ENCODE data around the gene IFNA16. TPM values are rescaled to one million over a fixed set of nuclear protein-coding genes. Genes with fewer than 3 reads are reported as not detected.
"Not testable (repeated sequence)": the region's sequence is repeated elsewhere in the genome, so short reads cannot be mapped to it uniquely, and the experiment has no call there.

The IFNA16 gene
- polyA plus RNA-seq, 2 donors = not detected

DNA sequence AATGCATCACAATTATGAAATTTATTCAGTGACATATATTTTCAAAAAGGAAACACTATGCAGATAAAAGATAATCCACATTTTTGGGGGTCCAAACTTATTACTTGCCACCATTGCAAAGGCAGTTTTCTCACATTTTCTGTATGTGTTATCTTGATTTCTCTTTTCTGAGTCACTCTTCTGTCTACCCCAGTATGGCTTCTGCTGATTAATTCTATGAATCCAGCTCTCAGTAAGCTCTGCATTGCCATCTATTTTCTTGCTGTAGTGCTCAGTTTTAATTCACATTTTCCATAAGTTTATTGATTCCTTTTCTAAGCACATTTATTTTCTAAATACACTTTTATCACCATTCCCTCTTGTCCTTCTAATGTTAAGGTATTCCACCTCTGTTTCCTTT lies 11.9 kb downstream of the IFNA16 start:
- H3K9me3 ChIP-seq (ENCODE audit: control insufficient read depth in 2 of 2, insufficient read depth in 1 of 2, low read depth in 1 of 2, low read length in 1 of 2) = no peaks in the 10 kb centered on the region
- H3K27ac ChIP-seq (ENCODE audit: low read depth in 2 of 2, low read length in 1 of 2) = no peak overlapping the region
- no peaks in the 10 kb centered on the region for H3K4me1 ChIP-seq (ENCODE audit: control insufficient read depth in 2 of 2, insufficient read depth in 2 of 2, low read length in 1 of 2)
- no peak overlapping the region for H3K4me3 ChIP-seq (ENCODE audit: low read depth in 1 of 2, low read length in 2 of 2)
- no peaks in the 10 kb centered on the region for H3K27me3 ChIP-seq (ENCODE audit: control insufficient read depth in 1 of 2, insufficient read depth in 2 of 2, low read length in 2 of 2)
- no peaks in the 10 kb centered on the region for H3K36me3 ChIP-seq (ENCODE audit: control insufficient read depth in 2 of 2, insufficient read depth in 2 of 2, low read length in 1 of 2)

DNA sequence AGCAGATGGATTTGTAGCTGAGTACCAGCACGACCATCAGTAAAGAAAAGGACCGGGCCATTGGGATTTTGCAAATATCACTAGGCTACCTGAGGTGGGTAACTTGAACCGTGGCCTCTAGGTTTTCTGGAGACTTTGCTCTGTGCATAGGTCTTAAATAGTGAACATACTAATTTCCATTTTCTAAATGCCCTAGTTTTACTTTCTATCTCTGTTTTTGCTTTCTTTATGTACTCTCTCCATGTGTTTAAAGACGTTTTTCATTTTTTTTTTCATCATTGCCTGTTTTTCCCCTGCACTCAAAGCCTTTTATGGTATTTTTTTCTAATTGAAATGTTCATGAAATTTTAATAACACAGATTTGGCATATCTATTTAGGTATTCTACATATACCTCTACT lies 15.0 kb downstream of the IFNA16 start, which contains the start of gene IFNA7:
Gene IFNA7, minus strand, starts transcription at position 101 of the 400 bp plus-strand sequence. Its CDS starts 40 bp downstream, at position 61.
- not testable (repeated sequence) for H3K4me3 ChIP-seq (ENCODE audit: low read depth in 1 of 2, low read length in 2 of 2); H3K9me3 ChIP-seq (ENCODE audit: control insufficient read depth in 2 of 2, insufficient read depth in 1 of 2, low read depth in 1 of 2, low read length in 1 of 2); H3K27me3 ChIP-seq (ENCODE audit: control insufficient read depth in 1 of 2, insufficient read depth in 2 of 2, low read length in 2 of 2); H3K36me3 ChIP-seq (ENCODE audit: control insufficient read depth in 2 of 2, insufficient read depth in 2 of 2, low read length in 1 of 2); H3K27ac ChIP-seq (ENCODE audit: low read depth in 2 of 2, low read length in 1 of 2); H3K4me1 ChIP-seq (ENCODE audit: control insufficient read depth in 2 of 2, insufficient read depth in 2 of 2, low read length in 1 of 2)
- WGBS, 2 donors = 64 to 67% methylated on average over 4 of the region's 4 CpGs

DNA sequence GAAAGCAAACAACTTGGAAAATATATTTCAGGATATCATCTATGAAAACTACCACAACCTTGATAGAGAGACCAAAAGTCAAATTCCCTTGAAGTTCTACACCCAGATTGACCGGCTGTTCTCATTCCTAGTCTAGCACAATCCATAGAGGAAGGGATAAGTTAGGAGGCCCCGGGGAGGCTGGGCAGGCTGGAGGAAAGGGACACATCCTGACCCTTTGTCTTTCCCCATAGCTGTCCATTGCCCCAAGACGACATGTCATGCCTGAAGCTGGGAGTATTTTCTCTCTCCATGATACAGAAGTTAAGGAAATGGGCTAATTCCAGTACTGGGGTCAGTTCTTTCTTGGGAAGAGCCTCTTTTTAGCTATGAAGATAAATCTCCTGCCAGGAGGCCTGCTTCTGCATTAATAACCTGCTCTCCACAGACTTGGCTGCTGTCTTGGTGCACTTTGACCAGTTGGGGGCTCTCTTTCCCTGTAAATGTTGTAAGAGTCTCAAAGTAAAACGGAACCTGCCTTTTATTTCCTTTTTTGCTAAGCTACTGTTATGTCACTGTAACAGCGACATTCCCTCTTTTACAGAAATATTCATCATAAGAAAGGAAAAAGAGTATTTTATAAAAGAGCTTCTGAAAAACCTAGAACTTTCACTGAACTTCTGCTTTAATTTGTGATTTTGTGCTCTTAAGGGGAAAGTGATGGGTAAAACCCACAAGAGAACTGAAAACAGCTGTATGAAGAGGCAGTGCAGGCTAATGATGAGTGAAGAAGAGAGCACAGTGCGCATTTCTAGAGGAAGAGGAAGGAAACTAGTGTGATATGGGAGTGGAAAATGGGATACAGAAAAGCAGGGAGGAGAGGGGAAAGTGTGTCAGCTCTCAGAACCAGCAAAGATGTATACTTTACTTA lies 22.0 kb downstream of the IFNA16 start:
- not testable (repeated sequence) for H3K4me3 ChIP-seq (ENCODE audit: low read depth in 1 of 2, low read length in 2 of 2); H3K4me1 ChIP-seq (ENCODE audit: control insufficient read depth in 2 of 2, insufficient read depth in 2 of 2, low read length in 1 of 2); H3K27me3 ChIP-seq (ENCODE audit: control insufficient read depth in 1 of 2, insufficient read depth in 2 of 2, low read length in 2 of 2); H3K9me3 ChIP-seq (ENCODE audit: control insufficient read depth in 2 of 2, insufficient read depth in 1 of 2, low read depth in 1 of 2, low read length in 1 of 2); H3K36me3 ChIP-seq (ENCODE audit: control insufficient read depth in 2 of 2, insufficient read depth in 2 of 2, low read length in 1 of 2); H3K27ac ChIP-seq (ENCODE audit: low read depth in 2 of 2, low read length in 1 of 2)
- WGBS, 2 donors = 38 to 41% methylated on average over 6 of the region's 6 CpGs

DNA sequence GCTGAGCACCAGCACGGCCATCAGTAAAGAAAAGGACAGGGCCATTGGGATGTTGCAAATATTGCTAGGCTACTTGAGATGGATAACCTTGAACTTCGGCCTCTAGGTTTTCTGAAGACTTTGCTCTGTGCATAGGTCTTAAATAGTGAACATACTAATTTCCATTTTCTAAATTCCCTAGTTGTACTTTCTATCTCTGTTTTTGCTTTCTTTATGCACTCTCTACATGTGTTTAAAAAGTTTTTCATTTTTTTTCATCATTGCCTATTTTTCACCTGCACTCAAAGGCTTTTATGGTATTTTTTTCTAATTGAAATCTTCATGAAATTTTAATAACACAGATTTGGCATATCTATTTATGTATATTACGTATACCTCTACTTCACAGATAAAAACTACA lies 29.6 kb downstream of the IFNA16 start, which contains the start of gene IFNA4:
Gene IFNA4, minus strand, starts transcription at position 101 of the 400 bp plus-strand sequence. Its CDS starts 56 bp downstream, at position 45.
- WGBS, 2 donors = 82 to 86% methylated on average over 3 of the region's 3 CpGs

DNA sequence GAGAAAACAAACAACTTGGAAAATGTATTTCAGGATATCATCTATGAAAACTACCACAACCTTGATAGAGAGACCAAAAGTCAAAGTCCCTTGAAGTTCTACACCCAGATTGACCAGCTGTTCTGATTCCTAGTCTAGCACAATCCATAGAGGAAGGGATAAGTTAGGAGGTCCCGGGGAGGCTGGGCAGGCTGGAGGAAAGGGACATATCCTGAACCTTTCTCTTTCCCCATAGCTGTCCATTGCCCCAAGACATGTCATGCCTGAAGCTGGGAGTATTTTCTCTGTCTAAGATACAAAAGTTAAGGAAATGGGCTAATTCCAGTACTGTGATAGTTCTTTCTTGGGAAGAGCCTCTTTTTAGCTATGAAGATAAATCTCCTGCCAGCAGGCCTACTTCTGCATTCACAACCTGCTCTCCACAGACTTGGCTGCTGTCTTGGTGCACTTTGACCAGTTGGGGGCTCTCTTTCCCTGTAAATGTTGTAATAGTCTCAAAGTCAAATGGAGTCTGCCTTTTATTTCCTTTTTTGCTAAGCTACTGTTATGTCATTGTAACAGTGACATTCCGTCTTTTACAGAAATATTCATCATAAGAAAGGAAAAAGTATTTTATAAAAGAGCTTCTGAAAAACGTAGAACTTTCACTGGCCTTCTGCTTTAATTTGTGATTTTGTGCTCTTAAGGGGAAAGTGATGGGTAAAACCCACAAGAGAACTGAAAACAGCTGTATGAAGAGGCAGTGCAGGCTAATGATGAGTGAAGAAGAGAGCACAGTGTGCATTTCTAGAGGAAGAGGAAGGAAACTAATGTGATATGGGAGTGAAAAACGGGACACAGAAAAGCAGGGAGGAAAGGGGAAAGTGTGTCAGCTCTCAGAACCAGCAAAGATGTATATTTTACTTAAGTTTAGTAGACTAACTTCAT lies 34.0 kb downstream of the IFNA16 start:
- not testable (repeated sequence) for H3K27me3 ChIP-seq (ENCODE audit: control insufficient read depth in 1 of 2, insufficient read depth in 2 of 2, low read length in 2 of 2); H3K36me3 ChIP-seq (ENCODE audit: control insufficient read depth in 2 of 2, insufficient read depth in 2 of 2, low read length in 1 of 2); H3K4me3 ChIP-seq (ENCODE audit: low read depth in 1 of 2, low read length in 2 of 2); H3K4me1 ChIP-seq (ENCODE audit: control insufficient read depth in 2 of 2, insufficient read depth in 2 of 2, low read length in 1 of 2); H3K9me3 ChIP-seq (ENCODE audit: control insufficient read depth in 2 of 2, insufficient read depth in 1 of 2, low read depth in 1 of 2, low read length in 1 of 2); H3K27ac ChIP-seq (ENCODE audit: low read depth in 2 of 2, low read length in 1 of 2)
- 43 to 49% methylated on average over 4 of the region's 4 CpGs for WGBS, 2 donors

More for the DNA sequence above, 29.6 kb downstream of the IFNA16 start, which contains the start of gene IFNA4:
- H3K9me3 ChIP-seq (ENCODE audit: control insufficient read depth in 2 of 2, insufficient read depth in 1 of 2, low read depth in 1 of 2, low read length in 1 of 2); H3K27me3 ChIP-seq (ENCODE audit: control insufficient read depth in 1 of 2, insufficient read depth in 2 of 2, low read length in 2 of 2); H3K4me1 ChIP-seq (ENCODE audit: control insufficient read depth in 2 of 2, insufficient read depth in 2 of 2, low read length in 1 of 2); H3K27ac ChIP-seq (ENCODE audit: low read depth in 2 of 2, low read length in 1 of 2); H3K36me3 ChIP-seq (ENCODE audit: control insufficient read depth in 2 of 2, insufficient read depth in 2 of 2, low read length in 1 of 2); H3K4me3 ChIP-seq (ENCODE audit: low read depth in 1 of 2, low read length in 2 of 2): not testable (repeated sequence)

DNA sequence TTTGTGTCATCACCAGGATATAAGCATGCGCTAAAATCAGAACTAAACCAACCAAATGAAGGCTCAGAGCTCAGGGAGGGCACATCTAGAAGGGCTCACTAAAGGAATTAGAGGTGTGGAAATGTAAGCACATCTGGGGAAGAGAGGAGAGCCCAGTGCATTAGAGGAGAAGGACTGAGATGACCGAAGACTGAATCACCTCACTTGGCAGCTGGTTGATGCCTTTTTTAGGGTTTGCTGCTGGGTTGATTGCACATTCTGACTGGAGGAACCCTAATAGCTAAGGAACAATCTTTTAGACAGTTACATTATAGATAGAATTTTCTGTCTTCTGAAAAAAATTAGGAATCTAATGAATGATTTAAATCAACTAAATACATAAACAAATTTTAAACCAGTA lies 42.4 kb downstream of the IFNA16 start:
- no peaks in the 10 kb centered on the region for H3K27me3 ChIP-seq (ENCODE audit: control insufficient read depth in 1 of 2, insufficient read depth in 2 of 2, low read length in 2 of 2)
- no peaks in the 10 kb centered on the region for H3K4me1 ChIP-seq (ENCODE audit: control insufficient read depth in 2 of 2, insufficient read depth in 2 of 2, low read length in 1 of 2)
- WGBS, 2 donors = 82 to 90% methylated on average over 2 of the region's 2 CpGs
- H3K36me3 ChIP-seq (ENCODE audit: control insufficient read depth in 2 of 2, insufficient read depth in 2 of 2, low read length in 1 of 2) = no peaks in the 10 kb centered on the region
- no peaks in the 10 kb centered on the region for H3K9me3 ChIP-seq (ENCODE audit: control insufficient read depth in 2 of 2, insufficient read depth in 1 of 2, low read depth in 1 of 2, low read length in 1 of 2)
- no peak overlapping the region for H3K4me3 ChIP-seq (ENCODE audit: low read depth in 1 of 2, low read length in 2 of 2)
- no peak overlapping the region for H3K27ac ChIP-seq (ENCODE audit: low read depth in 2 of 2, low read length in 1 of 2)

DNA sequence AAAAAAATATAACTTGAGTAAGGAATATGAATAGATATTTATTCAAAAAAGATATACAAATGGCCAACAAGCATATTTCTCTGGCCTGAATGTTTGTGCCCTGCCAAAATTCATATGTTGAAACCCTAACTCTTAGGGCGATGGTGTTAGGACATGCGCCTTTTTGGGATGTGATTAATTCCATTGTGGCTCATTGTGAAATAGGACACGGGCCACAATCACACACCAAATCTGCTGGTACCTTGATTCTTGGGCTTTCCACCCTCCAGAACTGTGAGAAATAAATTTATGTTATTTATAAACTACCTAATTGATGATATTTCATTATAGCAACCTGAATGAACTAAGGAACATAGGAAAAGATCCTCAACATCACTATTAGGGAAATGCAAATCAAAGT lies 45.0 kb downstream of the IFNA16 start:
- Histone ChIP-seq H3K9me3 (ENCODE audit: control insufficient read depth in 2 of 2, insufficient read depth in 1 of 2, low read depth in 1 of 2, low read length in 1 of 2) (no peaks in the 10 kb centered on the region), H3K36me3 (ENCODE audit: control insufficient read depth in 2 of 2, insufficient read depth in 2 of 2, low read length in 1 of 2) (no peaks in the 10 kb centered on the region), H3K27me3 (ENCODE audit: control insufficient read depth in 1 of 2, insufficient read depth in 2 of 2, low read length in 2 of 2) (no peaks in the 10 kb centered on the region), H3K4me3 (ENCODE audit: low read depth in 1 of 2, low read length in 2 of 2) (no peak overlapping the region), H3K27ac (ENCODE audit: low read depth in 2 of 2, low read length in 1 of 2) (no peak overlapping the region), H3K4me1 (ENCODE audit: control insufficient read depth in 2 of 2, insufficient read depth in 2 of 2, low read length in 1 of 2) (no peaks in the 10 kb centered on the region)
- WGBS, 2 donors = 84 to 85% methylated on average over 3 of the region's 3 CpGs

DNA sequence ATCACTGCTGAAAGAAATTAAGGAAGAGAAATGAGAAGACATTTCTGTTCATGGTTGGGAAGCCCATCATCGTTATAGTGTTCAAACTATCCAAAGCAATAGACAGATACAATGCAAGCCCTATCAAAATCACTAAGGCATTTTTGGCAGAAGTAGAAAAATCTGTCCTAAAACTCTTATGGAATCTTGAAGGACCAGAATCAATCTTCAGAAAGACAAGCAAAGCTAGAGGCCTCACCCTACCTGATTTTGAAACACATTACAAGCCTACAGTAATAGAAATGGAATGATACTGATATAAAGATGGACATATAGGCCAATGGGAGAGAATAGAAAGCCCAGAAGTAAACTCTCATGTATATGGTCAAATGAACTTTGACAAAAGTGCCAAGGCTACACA lies 45.8 kb downstream of the IFNA16 start:
- Histone ChIP-seq H3K36me3 (ENCODE audit: control insufficient read depth in 2 of 2, insufficient read depth in 2 of 2, low read length in 1 of 2) (no peaks in the 10 kb centered on the region), H3K4me1 (ENCODE audit: control insufficient read depth in 2 of 2, insufficient read depth in 2 of 2, low read length in 1 of 2) (no peaks in the 10 kb centered on the region), H3K27me3 (ENCODE audit: control insufficient read depth in 1 of 2, insufficient read depth in 2 of 2, low read length in 2 of 2) (no peaks in the 10 kb centered on the region), H3K9me3 (ENCODE audit: control insufficient read depth in 2 of 2, insufficient read depth in 1 of 2, low read depth in 1 of 2, low read length in 1 of 2) (no peaks in the 10 kb centered on the region), H3K4me3 (ENCODE audit: low read depth in 1 of 2, low read length in 2 of 2) (no peak overlapping the region), H3K27ac (ENCODE audit: low read depth in 2 of 2, low read length in 1 of 2) (no peak overlapping the region)
- WGBS, 2 donors = 76 to 85% methylated on average over 1 of the region's 1 CpG

DNA sequence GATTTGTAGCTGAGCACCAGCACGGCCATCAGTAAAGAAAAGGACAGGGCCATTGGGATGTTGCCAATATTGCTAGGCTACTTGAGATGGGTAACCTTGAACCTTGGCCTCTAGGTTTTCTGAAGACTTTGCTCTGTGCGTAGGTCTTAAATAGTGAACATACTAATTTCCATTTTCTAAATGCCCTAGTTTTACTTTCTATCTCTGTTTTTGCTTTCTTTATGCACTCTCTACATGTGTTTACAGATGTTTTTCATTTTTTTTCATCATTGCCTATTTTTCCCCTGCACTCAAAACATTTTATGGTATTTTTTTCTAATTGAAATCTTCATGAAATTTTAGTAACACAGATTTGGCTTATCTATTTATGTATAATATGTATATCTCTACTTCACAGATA lies 50.6 kb downstream of the IFNA16 start, which contains the start of gene IFNA21:
Gene IFNA21, minus strand, starts transcription at position 101 of the 400 bp plus-strand sequence. Its CDS starts 48 bp downstream, at position 53.
- 73 to 88% methylated on average over 2 of the region's 2 CpGs for WGBS, 2 donors
- H3K4me3 ChIP-seq (ENCODE audit: low read depth in 1 of 2, low read length in 2 of 2); H3K4me1 ChIP-seq (ENCODE audit: control insufficient read depth in 2 of 2, insufficient read depth in 2 of 2, low read length in 1 of 2); H3K9me3 ChIP-seq (ENCODE audit: control insufficient read depth in 2 of 2, insufficient read depth in 1 of 2, low read depth in 1 of 2, low read length in 1 of 2); H3K36me3 ChIP-seq (ENCODE audit: control insufficient read depth in 2 of 2, insufficient read depth in 2 of 2, low read length in 1 of 2); H3K27me3 ChIP-seq (ENCODE audit: control insufficient read depth in 1 of 2, insufficient read depth in 2 of 2, low read length in 2 of 2); H3K27ac ChIP-seq (ENCODE audit: low read depth in 2 of 2, low read length in 1 of 2): not testable (repeated sequence)

Data from esophagus (tissue), 2 donors.